ENCODE results near the gene CCDC188.

DNA sequence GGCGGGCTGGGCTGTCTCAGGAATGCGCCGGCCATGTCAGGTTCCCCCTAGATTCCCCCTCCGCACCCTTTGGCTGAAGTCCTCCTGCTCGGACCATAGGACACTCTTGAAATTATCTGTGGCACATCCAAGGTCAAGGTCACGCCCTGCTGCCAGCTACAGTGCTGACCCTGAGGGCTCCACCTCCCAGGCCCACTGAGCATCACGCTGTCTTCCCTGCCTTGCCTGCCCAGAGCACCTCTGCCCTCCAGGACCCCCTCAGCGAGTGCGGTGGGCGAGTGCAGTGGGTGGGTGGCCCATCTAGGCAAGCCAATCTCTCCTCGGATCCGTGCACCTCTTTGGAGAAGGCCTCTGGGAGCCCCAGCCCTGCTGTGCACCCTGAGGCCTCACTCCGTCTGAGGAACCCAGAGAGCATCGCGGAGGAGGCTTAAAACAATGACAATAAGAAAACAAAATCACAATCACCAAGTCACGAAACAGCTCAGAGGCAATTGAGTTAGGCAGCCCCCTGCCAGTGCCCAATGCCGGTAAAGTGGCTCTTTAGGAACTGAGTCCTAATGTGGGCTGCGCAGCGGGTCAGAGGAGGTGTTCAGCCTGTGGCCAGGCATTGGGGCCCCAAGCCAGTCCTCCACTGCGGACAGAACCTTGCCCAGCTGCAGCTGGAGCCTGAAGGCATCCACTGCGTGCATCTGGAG lies 26.5 kb upstream of the CCDC188 start:
- TF ChIP-seq, protein P1, sequence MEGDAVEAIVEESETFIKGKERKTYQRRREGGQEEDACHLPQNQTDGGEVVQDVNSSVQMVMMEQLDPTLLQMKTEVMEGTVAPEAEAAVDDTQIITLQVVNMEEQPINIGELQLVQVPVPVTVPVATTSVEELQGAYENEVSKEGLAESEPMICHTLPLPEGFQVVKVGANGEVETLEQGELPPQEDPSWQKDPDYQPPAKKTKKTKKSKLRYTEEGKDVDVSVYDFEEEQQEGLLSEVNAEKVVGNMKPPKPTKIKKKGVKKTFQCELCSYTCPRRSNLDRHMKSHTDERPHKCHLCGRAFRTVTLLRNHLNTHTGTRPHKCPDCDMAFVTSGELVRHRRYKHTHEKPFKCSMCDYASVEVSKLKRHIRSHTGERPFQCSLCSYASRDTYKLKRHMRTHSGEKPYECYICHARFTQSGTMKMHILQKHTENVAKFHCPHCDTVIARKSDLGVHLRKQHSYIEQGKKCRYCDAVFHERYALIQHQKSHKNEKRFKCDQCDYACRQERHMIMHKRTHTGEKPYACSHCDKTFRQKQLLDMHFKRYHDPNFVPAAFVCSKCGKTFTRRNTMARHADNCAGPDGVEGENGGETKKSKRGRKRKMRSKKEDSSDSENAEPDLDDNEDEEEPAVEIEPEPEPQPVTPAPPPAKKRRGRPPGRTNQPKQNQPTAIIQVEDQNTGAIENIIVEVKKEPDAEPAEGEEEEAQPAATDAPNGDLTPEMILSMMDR (IDR thresholded peaks at IDR 0.05): no peak
- TF ChIP-seq, protein P2, sequence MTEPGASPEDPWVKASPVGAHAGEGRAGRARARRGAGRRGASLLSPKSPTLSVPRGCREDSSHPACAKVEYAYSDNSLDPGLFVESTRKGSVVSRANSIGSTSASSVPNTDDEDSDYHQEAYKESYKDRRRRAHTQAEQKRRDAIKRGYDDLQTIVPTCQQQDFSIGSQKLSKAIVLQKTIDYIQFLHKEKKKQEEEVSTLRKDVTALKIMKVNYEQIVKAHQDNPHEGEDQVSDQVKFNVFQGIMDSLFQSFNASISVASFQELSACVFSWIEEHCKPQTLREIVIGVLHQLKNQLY (CRISPR knock-in tag; IDR thresholded peaks at IDR 0.05): no peak
- TF ChIP-seq, protein P3, sequence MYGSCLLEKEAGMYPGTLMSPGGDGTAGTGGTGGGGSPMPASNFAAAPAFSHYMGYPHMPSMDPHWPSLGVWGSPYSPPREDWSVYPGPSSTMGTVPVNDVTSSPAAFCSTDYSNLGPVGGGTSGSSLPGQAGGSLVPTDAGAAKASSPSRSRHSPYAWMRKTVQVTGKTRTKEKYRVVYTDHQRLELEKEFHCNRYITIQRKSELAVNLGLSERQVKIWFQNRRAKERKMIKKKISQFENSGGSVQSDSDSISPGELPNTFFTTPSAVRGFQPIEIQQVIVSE (CRISPR knock-in tag; IDR thresholded peaks at IDR 0.05; ENCODE audit: borderline replicate concordance): no peak

All from WTC11 (cell line).